PC-9 (cell line): ENCODE data around the gene NFX1.

ENCODE experiments used
- CTCF ChIP-seq: fragments of 200-600 bp; sonication (generic); conservative IDR thresholded peaks from 2 replicates; pipeline ENCODE4 v1.6.1; 2017; ENCODE audit warnings: mixed run types, antibody characterized with exemption, mild to moderate bottlenecking, moderate library complexity
- EZH2 ChIP-seq: fragments of 200-600 bp; sonication (generic); IDR thresholded peaks from 2 replicates; pipeline ENCODE4 v1.8.0; 2017; ENCODE audit warnings: antibody characterized with exemption, low read depth

GRCh38 chr9:33249087-33249658, 41.1 kb upstream of the NFX1 start:
- TF ChIP-seq EZH2 (no peak), CTCF (no peak)
